Hepatocyte (in vitro differentiated cells): ENCODE results near the gene TRAF1. TPM values are rescaled to one million over a fixed set of nuclear protein-coding genes. Genes with fewer than 3 reads are reported as not detected.

Experiments used
- DNase-seq: peaks from one replicate; pipeline ENCODE4 v3.0.0-alpha.2; 2016; ENCODE audit warnings: low spot score
- H2AFZ ChIP-seq: fragments of 200-600 bp; sonication (generic); 2 replicates; pipeline ENCODE4 v1.6.0; 2016; ENCODE audit warnings: antibody characterized with exemption, mild to moderate bottlenecking
- H3K27ac ChIP-seq: fragments of 200-600 bp; sonication (generic); 2 replicates; pipeline ENCODE4 v1.5.1; 2016; ENCODE audit warnings: mild to moderate bottlenecking
- H3K27me3 ChIP-seq: fragments of 200-600 bp; sonication (generic); 2 replicates; pipeline ENCODE4 v1.6.1; 2016
- H3K36me3 ChIP-seq: fragments of 200-600 bp; sonication (generic); replicated peaks from 2 replicates; pipeline ENCODE4 v1.5.1; 2016; ENCODE audit warnings: low read depth; ENCODE audit not compliant: insufficient read depth
- H3K4me1 ChIP-seq: fragments of 200-600 bp; sonication (generic); 2 replicates; pipeline ENCODE4 v1.5.1; 2016; ENCODE audit warnings: mild to moderate bottlenecking, moderate library complexity; ENCODE audit not compliant: insufficient read depth
- H3K4me2 ChIP-seq: fragments of 200-600 bp; sonication (generic); 2 replicates; pipeline ENCODE4 v1.6.0; 2016
- H3K4me3 ChIP-seq: fragments of 200-600 bp; sonication (generic); 2 replicates; pipeline ENCODE4 v1.5.1; 2016; ENCODE audit warnings: mild to moderate bottlenecking
- H3K79me2 ChIP-seq: fragments of 200-600 bp; sonication (generic); 2 replicates; pipeline ENCODE4 v1.6.0; 2017; ENCODE audit warnings: mild to moderate bottlenecking
- H3K9me2 ChIP-seq: fragments of 200-600 bp; sonication (generic); replicated peaks from 2 replicates; pipeline ENCODE4 v1.6.0; 2017; ENCODE audit warnings: mild to moderate bottlenecking; ENCODE audit not compliant: insufficient read depth
- H3K9me3 ChIP-seq: fragments of 200-600 bp; sonication (generic); 2 replicates; pipeline ENCODE4 v1.5.1; 2016; ENCODE audit warnings: low read depth, mild to moderate bottlenecking
- H4K20me1 ChIP-seq: fragments of 200-600 bp; sonication (generic); 2 replicates; pipeline ENCODE4 v1.6.0; 2016; ENCODE audit warnings: mild to moderate bottlenecking; ENCODE audit not compliant: insufficient read depth, poor library complexity, severe bottlenecking
- CTCF ChIP-seq: fragments of 200-600 bp; sonication (generic); IDR thresholded peaks from 2 replicates; pipeline ENCODE4 v1.5.1; 2016; ENCODE audit warnings: antibody characterized with exemption, mild to moderate bottlenecking; ENCODE audit not compliant: poor library complexity
- EZH2 ChIP-seq: fragments of 200-600 bp; sonication (generic); IDR thresholded peaks from 2 replicates; pipeline ENCODE4 v1.6.1; 2016; ENCODE audit warnings: antibody characterized with exemption, mild to moderate bottlenecking, borderline replicate concordance
- EZH2phosphoT487 ChIP-seq: fragments of 200-600 bp; sonication (generic); IDR thresholded peaks from one replicate; pipeline ENCODE4 v1.6.1; 2018; ENCODE audit warnings: antibody characterized with exemption, mild to moderate bottlenecking, low read depth, moderate library complexity; ENCODE audit not compliant: unreplicated experiment, severe bottlenecking
- WGBS: methylation state at CpG from one replicate; pipeline ENCODE4 v1.1.6; 2016; ENCODE audit warnings: low lambda C conversion rate; ENCODE audit errors: missing lambda C conversion rate; 5-methylcytosine and 5-hydroxymethylcytosine counted together
- polyA plus RNA-seq: library from polyadenylated mRNA; unstranded; fragments of >200 nt; fragmentation: Nextera tagmentation; extraction: Ambion mirVana; gene quantifications from 2 replicates; pipeline ENCODE4 v1.2.1, GENCODE V29; 2016
- total RNA-seq: library from RNA; depleted of rRNA; stranded (reverse); fragments of >200 nt; gene quantifications from 2 replicates; pipeline ENCODE4 v1.2.3, GENCODE V29; 2014

Gene TRAF1
- total and polyA plus RNA-seq, 2 experiments from 2014 or later: 2.2 to 4.0 TPM

GRCh38 chr9:120921661-120922181 is 4.9 kb downstream of the TRAF1 start:
- Histone ChIP-seq H3K4me1 (peaks cover 47% of the 10 kb centered on the region), H3K27me3 (no peaks in the 10 kb centered on the region), H3K36me3 (no peaks in the 10 kb centered on the region), H3K79me2 (no peaks in the 10 kb centered on the region), H3K27ac (peak overlapping the region; percentile 70), H3K9me2 (no peaks in the 10 kb centered on the region), H2AFZ (peak overlapping the region; percentile 32), H3K9me3 (no peaks in the 10 kb centered on the region), H4K20me1 (no peaks in the 10 kb centered on the region), H3K4me2 (peak overlapping the region; percentile 36), H3K4me3 (no peak overlapping the region)
- TF ChIP-seq CTCF: no peak
- no peak for TF ChIP-seq EZH2
- TF ChIP-seq EZH2phosphoT487: no peak
- WGBS: 28% methylated on average over 8 of the region's 8 CpGs
- DNase-seq: peak; percentile 36

GRCh38 chr9:120920806-120921178 is 5.8 kb downstream of the TRAF1 start:
- peaks cover 54% of the 10 kb centered on the region for H3K4me1 ChIP-seq
- DNase-seq: no peak
- no peak overlapping the region for H2AFZ ChIP-seq
- no peaks in the 10 kb centered on the region for H3K9me2 ChIP-seq
- WGBS: 79% methylated on average over 3 of the region's 3 CpGs
- H3K9me3 ChIP-seq: no peaks in the 10 kb centered on the region
- H3K79me2 ChIP-seq: no peaks in the 10 kb centered on the region
- H4K20me1 ChIP-seq: no peaks in the 10 kb centered on the region
- H3K27me3 ChIP-seq: no peaks in the 10 kb centered on the region
- peak overlapping the region; percentile 70 for H3K27ac ChIP-seq
- no peak overlapping the region for H3K4me3 ChIP-seq
- H3K4me2 ChIP-seq: no peak overlapping the region
- H3K36me3 ChIP-seq: no peaks in the 10 kb centered on the region
- no peak for TF ChIP-seq EZH2
- no peak for TF ChIP-seq CTCF
- TF ChIP-seq EZH2phosphoT487: no peak

DNA sequence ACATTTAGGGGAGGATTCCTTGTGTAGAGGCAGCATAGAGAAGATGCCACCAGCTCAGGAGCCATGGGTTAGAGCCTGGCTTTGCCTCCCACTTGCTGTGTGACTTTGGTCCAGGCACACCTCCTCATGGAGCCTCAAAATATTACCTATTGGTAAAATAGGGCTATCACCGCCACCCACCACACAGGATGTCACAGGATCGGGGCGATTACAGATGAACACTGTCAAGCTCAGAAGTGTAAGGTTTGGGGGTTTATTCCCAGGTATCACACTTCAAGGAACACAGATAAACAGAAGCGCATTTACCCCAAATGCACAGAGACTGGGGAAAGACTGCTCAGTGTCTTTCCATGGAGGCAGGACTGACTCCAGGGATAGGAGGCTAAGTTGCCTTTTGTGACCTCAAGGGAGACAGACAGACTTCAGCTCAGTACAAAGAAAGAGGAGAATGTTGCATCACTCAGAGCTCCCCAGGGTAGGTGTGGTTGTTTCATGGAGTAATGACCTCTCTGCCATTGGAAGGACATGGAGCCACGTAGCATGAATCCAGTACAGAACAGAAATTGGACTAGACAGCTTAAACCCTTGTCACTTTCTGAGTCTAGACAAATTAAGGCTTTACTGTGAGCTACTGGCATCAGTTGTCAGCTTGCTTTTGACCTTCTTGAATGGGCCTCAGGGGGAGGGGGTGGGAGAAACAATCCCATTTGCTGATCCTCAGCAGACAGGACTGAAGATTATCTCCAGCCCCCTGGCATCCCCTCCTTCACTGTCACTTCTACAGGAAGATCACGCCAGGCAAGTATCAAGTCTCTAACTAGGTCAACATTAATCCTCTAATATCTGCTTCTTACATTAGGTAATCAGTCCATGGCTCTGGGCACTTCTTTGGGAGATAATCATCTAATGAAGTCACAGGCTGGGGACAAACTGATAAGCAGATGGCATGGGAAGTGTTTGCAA is 6.5 kb downstream of the TRAF1 start:
- Histone ChIP-seq H3K27ac (peak overlapping the region; percentile 70), H3K4me1 (peaks cover 58% of the 10 kb centered on the region), H3K27me3 (no peaks in the 10 kb centered on the region), H3K4me3 (no peak overlapping the region), H3K36me3 (no peaks in the 10 kb centered on the region), H3K9me3 (no peaks in the 10 kb centered on the region), H3K4me2 (no peak overlapping the region), H4K20me1 (no peaks in the 10 kb centered on the region), H2AFZ (no peak overlapping the region), H3K9me2 (no peaks in the 10 kb centered on the region), H3K79me2 (no peaks in the 10 kb centered on the region)
- TF ChIP-seq EZH2 (no peak), EZH2phosphoT487 (no peak)
- 80% methylated on average over 6 of the region's 6 CpGs for WGBS
- no peak for DNase-seq
